Kidney (tissue), 14 donors: ENCODE results near the gene CCDC192. TPM values are rescaled to one million over a fixed set of nuclear protein-coding genes. Genes with fewer than 3 reads are reported as not detected.

Experiments
- DNase-seq, 5 donors: peaks; one replicate each; pipeline ENCODE4 v3.0.0-alpha.2; 2013 to 2020
- FAIRE-seq: peaks from 2 replicates; lab custom pipeline; 2012; peaks lifted over from hg19 to GRCh38; lab: Jason Lieb, UNC
- H3K27ac ChIP-seq, 2 donors: one replicate each; pipeline ENCODE4 v1.7.0; 2013; ENCODE audit warnings: low read depth in 2 of 2, low read length in 2 of 2, inconsistent platforms in 1 of 2
- H3K27me3 ChIP-seq: one replicate; pipeline ENCODE4 v1.7.1; 2013; ENCODE audit warnings: low read length, inconsistent platforms; ENCODE audit not compliant: control insufficient read depth, insufficient read depth
- H3K36me3 ChIP-seq, 3 donors: one replicate each; pipeline versions ENCODE4 v1.7.0 to v1.7.1; 2013; ENCODE audit warnings: low read length in 3 of 3, control low read depth in 1 of 3, inconsistent platforms in 1 of 3; ENCODE audit not compliant: insufficient read depth in 3 of 3, control insufficient read depth in 2 of 3
- H3K4me1 ChIP-seq, 3 donors: one replicate each; pipeline versions ENCODE4 v1.7.0 to v1.7.1; 2013; ENCODE audit warnings: low read length in 3 of 3, inconsistent platforms in 1 of 3, low read depth in 1 of 3; ENCODE audit not compliant: control insufficient read depth in 2 of 3, insufficient read depth in 2 of 3
- H3K4me3 ChIP-seq, 3 donors: one replicate each; pipeline versions ENCODE4 v1.7.0 to v1.8.1; 2013; ENCODE audit warnings: low read length in 3 of 3, control low read depth in 1 of 3, inconsistent platforms in 1 of 3
- H3K9ac ChIP-seq, 3 donors: one replicate each; pipeline versions ENCODE4 v1.7.0 to v1.7.1; 2013; ENCODE audit warnings: low read length in 3 of 3, control low read depth in 1 of 3, inconsistent platforms in 1 of 3
- H3K9me3 ChIP-seq, 3 donors: one replicate each; pipeline versions ENCODE4 v1.7.0 to v1.7.1; 2013; ENCODE audit warnings: low read length in 3 of 3, control low read depth in 1 of 3, inconsistent platforms in 1 of 3; ENCODE audit not compliant: control insufficient read depth in 2 of 3, insufficient read depth in 1 of 3
- CTCF ChIP-seq: IDR thresholded peaks from 3 replicates; pipeline ENCODE4 v1.5.1; 2012; ENCODE audit warnings: mild to moderate bottlenecking, moderate library complexity, borderline replicate concordance; ENCODE audit not compliant: insufficient read depth; ENCODE audit errors: extremely low read depth
- intact Hi-C: fragments of 100-400 bp; cut with DNase I; formaldehyde crosslinking; loops from one replicate; pipeline ENCODE4 v1.11.1; 2022
- polyA plus RNA-seq: library from polyadenylated mRNA; stranded (reverse); fragments of 350-450 nt; fragmentation: Illumina TruSeq; extraction: RNeasy Lipid Tissue Mini Kit (QIAGEN cat#74804); gene quantifications from one replicate; pipeline ENCODE4 v1.2.3, GENCODE V29; 2014; ENCODE audit warnings: low read depth, low replicate concordance; ENCODE audit not compliant: insufficient read depth
- total RNA-seq: library from RNA; stranded (reverse); fragmentation: NEBNext Ultra II Directional; extraction: Animal tissue kit (Norgen Biotek cat#: 25700); gene quantifications from one replicate; pipeline ENCODE4 v1.2.1, GENCODE V29; 2021
- donor health status: control.
- donor health status: control.
- donor health status: control.
- donor health status: control.
- donor health status: control.
- donor health status: DM: yes; HTN: yes; CAD: no.
- donor health status: Normal renal cell carcinoma (clear cell type).

Gene CCDC192
- total and polyA plus RNA-seq, 2 donors from 2014 or later = not detected

DNA sequence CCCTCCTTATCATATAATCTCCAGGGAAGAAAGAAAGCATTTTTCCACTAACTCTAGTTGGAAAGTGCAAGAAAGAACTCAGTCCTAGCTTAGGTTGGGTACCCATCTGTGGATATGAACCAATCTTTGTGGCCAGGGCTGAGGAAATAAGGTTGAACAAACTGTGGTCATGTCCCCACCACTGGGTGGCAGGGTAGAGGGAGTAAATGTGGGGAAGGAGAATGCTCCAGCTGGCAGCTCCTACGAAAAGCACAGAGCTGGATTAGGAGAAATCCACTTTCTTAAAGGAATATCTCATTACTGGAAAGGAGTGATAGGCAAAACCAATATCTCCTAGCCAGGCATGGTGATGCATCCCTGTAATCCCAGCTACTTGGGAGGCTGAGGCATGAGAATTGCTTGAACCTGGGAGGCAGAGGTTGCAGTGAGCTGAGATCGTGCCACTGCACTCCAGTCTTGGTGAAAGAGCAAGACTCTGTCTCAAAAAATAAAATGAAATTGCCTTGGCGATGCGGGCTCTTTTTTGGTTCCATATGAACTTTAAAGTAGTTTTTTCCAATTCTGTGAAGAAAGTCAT is 175.1 kb downstream of the CCDC192 start:
- FAIRE-seq (no peak), DNase-seq (peak in 3 of 5 donors; percentile 16 to 53 (median 38))
- no peak overlapping the region for H3K9ac ChIP-seq
- H3K27me3 ChIP-seq = no peaks in the 10 kb centered on the region
- H3K4me3 ChIP-seq = no peak overlapping the region
- peaks cover 0 to 3% (median 0%) of the 10 kb centered on the region in 3 donors for H3K4me1 ChIP-seq
- H3K9me3 ChIP-seq = no peaks in the 10 kb centered on the region
- intact Hi-C loops = no loop called here
- H3K36me3 ChIP-seq = no peaks in the 10 kb centered on the region
- peak; percentile 32 for TF ChIP-seq CTCF
- no peak overlapping the region for H3K27ac ChIP-seq

- no peak for TF ChIP-seq CTCF
- H3K27ac ChIP-seq = no peak overlapping the region
- DNase-seq (no peak), FAIRE-seq (no peak)
- no peak overlapping the region for H3K9ac ChIP-seq
- no peaks in the 10 kb centered on the region for H3K9me3 ChIP-seq
- intact Hi-C loops = no loop called here
- H3K27me3 ChIP-seq = no peaks in the 10 kb centered on the region
- no peaks in the 10 kb centered on the region for H3K36me3 ChIP-seq
- no peak overlapping the region for H3K4me3 ChIP-seq
- H3K4me1 ChIP-seq = peaks cover 0 to 2% (median 0%) of the 10 kb centered on the region in 3 donors
These were observed 181.2 kb downstream of the CCDC192 start for GRCh38 chr5:127884416-127884815.

- Histone ChIP-seq H3K9me3 (no peaks in the 10 kb centered on the region), H3K36me3 (no peaks in the 10 kb centered on the region), H3K9ac (no peak overlapping the region), H3K4me3 (no peak overlapping the region), H3K27me3 (no peaks in the 10 kb centered on the region), H3K27ac (no peak overlapping the region), H3K4me1 (peaks cover 0 to 2% (median 0%) of the 10 kb centered on the region in 3 donors)
- FAIRE-seq (no peak), DNase-seq (no peak)
- no peak for TF ChIP-seq CTCF
- intact Hi-C loops = no loop called here
These were observed 182.0 kb downstream of the CCDC192 start for GRCh38 chr5:127885176-127885575.

GRCh38 chr5:127886081-127886480 is 182.9 kb downstream of the CCDC192 start:
- intact Hi-C loops = no loop called here
- Histone ChIP-seq H3K9ac (no peak overlapping the region), H3K4me1 (peaks cover 0 to 2% (median 0%) of the 10 kb centered on the region in 3 donors), H3K36me3 (no peaks in the 10 kb centered on the region), H3K9me3 (no peaks in the 10 kb centered on the region), H3K4me3 (no peak overlapping the region), H3K27ac (no peak overlapping the region), H3K27me3 (no peaks in the 10 kb centered on the region)
- DNase-seq = peak in 1 of 5 donors; percentile 44
- TF ChIP-seq CTCF = no peak
- FAIRE-seq = no peak
